ENCODE results near the gene SNCB.

SNCB gene

GRCh38 chr5:176574297-176574591 is 56.1 kb downstream of the SNCB start:
- no peak for DNase-seq (ENCODE audit: low spot score)

GRCh38 chr5:176573564-176574296 is 56.6 kb downstream of the SNCB start:
- peak; percentile 58 for DNase-seq (ENCODE audit: low spot score)

All from kidney capillary endothelial cell (primary cell).